ENCODE data around the gene STAC3.
A peak's percentile ranks its signal among the peaks of the same experiment; 100 is the strongest.
"Not testable (repeated sequence)": the region's sequence is repeated elsewhere in the genome, so short reads cannot be mapped to it uniquely, and the experiment has no call there.

STAC3 gene

DNA sequence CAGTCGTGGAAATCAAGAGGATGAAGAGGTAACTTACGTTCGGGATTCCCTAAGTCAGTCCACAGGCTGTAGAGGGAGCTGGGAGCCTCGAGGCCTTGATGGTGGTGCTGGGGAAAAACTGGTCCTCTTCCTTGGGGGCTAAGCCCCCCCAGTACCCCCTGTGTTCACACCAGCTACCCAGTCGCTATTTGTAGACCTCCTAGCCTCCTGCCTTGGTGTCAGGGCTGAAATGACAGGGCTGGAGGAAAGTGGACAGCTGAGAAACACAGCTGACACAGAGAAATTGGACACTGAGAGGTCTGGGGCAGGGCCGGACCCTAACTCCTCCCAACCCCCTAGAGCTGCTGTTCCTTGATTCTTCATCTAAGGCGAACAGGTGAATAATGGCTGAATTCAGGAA lies at the start of gene STAC3:
Gene STAC3, minus strand, starts transcription at position 232 of the 400 bp plus-strand sequence. CDS start 1,551 bp downstream, outside the sequence.
- no peak for DNase-seq (ENCODE audit: extremely low read depth in 1 of 2, low read depth in 1 of 2)

DNA sequence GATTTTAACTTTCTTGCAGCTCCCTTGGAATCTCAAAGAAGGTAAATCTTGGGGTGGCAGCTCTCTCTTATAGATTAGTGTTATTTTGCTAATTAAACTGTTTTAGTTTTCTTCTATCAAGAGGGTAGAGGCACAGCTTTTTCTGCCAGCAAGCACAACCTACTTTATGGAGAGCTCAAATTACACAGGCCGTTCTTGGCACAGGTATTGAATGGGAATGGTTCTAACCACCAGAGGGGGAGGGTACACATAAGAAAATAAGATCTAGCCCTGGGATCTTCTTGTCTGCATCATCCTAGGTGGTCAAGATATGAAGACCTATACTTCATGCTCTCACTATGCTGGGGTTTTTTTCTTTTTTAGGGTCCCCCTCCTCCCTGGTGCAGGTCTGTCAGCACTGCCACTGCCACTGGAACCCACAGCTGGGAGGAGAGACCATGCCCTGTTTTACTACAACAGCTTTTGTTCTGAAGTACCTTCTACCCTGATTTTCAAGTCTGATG lies 48.6 kb upstream of the STAC3 start:
- no peak for DNase-seq (ENCODE audit: extremely low read depth in 1 of 2, low read depth in 1 of 2)

DNA sequence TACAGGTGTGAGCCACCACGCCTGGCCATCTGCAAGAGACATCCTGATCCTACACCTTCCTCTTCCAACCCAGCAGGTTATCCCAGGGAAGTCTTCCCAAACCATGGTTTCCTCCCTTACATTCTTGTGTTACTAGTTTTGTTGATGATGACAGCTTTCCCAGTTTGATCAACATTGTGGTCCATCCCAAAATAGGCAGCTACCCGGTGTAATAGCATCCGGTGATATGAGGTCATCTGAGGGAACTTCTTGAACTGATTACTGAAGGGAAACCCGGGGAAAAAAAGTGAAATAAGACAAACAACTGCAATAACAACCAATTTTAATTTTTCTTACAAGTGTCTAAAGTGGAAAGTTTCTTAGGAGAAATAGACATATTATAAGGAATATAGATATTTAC lies 45.3 kb upstream of the STAC3 start:
- no peak for DNase-seq (ENCODE audit: extremely low read depth in 1 of 2, low read depth in 1 of 2)

DNA sequence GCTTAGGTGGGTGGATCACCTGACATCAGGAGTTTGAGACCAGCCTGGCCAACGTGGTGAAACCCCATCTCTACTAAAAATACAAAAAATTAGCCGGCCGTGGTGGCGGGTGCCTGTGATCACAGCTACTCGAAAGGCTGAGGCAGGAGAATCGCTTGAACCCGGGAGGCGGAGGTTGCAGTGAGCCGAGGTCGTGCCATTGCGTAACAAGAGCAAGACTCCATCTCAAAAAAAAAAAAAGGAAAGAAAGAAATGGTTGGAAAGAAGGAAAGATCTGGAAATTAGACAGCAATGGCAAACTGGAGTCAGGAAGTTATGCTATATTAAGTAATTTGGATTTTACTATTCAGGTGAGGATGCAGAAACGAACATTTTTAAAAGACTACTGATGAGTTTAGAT lies 31.1 kb upstream of the STAC3 start:
- DNase-seq (ENCODE audit: extremely low read depth in 1 of 2, low read depth in 1 of 2), result not testable (repeated sequence)

DNA sequence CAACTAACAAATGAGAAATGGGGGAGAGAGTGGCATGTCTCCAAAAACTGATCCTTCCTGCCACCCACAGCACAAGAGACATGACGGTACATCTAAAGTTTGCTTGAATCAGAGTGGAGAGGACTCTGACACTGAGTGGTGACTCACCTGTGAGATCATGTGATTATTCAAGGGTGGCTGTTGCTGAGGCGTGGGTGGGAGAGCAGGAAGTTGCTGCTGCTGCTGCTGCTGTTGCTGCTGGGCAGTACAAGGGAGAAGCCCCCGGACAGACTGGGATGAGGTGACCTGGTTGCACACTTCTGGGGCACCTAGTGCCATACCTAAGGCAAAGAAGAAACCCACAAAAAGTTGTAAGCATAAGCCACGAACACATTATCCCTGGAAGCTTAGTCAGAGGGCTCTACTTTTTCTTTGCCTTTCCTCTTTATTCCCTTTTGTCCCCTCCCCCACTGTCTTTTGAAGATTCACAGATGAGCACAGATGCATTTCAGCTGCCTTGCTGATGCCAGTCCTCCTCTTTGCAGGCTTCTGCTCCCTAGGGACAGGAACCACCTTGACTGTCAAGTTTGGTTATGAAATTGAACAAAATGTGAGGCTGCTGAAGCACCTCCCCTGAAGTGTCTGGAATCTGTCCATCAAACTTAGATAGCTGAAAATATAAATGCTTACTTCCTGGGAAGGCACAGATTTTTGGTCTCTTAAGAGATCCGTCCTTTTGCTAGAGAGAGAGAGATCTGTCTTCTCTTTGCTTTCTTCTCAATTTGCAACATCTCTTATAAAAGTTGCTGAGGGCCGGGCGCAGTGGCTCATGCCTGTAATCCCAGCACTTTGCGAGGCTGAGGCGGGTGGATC lies 29.4 kb upstream of the STAC3 start:
- peak; percentile 46 to 81 for DNase-seq (ENCODE audit: extremely low read depth in 1 of 2, low read depth in 1 of 2)

DNA sequence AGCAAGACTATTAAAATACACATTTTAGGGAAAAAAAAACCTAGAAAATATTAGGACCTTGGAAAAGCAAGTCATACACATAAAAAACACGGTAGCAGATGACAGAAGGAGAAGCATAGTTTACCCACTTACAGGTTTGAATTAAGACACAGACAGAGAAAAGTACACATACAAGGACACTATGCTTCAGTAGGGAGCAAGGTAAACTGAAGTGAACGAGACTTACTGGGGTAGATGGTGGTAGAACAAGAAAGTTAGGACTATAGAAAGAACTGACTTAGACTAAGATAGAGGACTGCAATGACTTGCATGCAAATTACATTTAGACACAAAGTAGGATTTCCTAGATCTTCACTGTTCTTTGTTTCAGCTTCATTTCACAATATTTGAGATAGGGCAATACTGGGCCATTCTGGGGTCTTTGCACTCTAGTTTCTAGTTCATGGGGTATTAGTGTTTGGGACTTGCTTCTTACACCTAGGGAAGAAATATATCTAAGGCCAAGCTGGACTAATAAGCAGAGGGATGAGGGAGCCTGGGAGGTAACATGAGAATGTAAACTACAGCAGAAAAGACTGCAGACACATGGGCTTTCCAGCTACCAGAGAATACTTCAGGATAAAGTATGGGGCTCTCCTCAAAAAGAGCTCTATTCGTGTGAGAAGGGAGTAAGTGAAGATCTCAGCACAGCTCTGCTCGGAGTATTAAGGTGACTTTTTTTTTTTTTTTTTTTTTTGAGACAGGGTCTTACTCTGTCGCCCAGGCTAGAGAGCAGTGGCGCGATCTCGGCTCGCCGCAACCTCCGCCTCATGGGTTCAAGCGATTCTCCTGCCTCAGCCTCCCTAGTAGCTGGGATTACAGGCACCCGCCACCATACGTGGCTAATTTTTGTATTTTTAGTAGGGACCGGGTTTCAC lies 27.7 kb upstream of the STAC3 start:
- no peak for DNase-seq (ENCODE audit: extremely low read depth in 1 of 2, low read depth in 1 of 2)

DNA sequence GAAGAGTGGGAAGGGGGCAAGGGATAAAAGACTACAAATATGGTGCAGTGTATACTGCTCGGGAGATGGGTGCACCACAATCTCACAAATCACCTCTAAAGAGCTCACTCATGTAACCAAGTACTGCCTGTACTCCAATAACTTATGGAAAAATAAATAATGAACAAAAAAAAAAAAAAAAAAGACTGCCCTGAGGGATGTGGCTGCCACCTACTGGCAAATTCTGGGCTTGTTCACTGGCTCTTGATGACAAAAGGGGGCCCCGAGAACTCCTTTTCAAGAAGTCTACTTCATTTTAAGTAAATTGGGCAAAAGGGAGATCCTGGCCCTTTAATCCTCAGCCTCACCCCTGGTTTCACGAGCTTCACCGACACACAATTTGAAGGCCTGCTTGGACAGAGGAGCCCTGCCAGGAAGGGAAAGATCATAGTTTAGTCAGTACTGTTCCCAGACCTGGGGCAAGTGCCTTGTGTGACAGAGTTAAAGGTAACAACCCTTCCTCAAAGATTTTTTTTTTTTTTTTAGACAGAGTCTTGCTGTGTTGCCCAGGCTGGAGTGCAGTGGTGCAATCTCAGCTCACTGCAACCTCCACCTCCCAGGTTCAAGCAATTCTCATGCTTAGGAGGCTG lies 26.1 kb upstream of the STAC3 start:
- DNase-seq (ENCODE audit: extremely low read depth in 1 of 2, low read depth in 1 of 2), result peak in 1 of 2 donors; percentile 12

DNA sequence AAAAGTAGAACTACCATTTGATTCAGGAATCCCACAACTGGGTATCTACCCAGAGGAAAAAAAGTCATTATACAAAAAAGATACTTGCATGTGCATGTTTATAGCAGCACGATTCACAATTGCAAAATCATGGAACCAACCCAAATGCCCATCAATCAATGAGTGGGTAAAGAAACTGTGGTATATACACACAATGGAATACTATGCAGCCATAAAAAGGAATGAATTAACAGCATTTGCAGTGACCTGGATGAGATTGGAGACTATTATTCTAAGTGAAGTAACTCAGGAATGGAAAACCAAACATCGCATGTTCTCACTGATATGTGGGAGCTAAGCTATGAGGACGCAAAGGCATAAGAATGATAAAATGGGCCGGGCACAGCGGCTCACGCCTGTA lies 25.2 kb upstream of the STAC3 start:
- not testable (repeated sequence) for DNase-seq (ENCODE audit: extremely low read depth in 1 of 2, low read depth in 1 of 2)

DNA sequence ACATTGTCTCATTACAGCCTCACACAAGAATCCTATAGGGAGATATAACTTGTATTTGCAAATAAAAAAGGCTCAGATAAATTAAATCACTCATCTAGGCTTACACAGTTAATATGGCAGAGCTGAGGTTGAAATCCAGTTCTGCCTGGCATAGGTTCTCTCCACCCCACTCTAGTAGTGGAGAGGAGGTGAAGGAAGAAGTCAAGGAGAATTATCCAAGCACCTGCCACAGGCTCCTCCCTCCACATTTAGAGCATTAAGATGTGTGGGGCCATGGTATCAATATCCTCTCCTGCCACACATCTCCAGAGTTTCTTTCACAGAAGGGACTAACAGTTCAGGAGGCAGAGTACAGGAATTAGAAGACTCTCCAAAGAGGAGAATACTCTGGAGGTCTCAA lies 22.5 kb upstream of the STAC3 start:
- no peak for DNase-seq (ENCODE audit: extremely low read depth in 1 of 2, low read depth in 1 of 2)

DNA sequence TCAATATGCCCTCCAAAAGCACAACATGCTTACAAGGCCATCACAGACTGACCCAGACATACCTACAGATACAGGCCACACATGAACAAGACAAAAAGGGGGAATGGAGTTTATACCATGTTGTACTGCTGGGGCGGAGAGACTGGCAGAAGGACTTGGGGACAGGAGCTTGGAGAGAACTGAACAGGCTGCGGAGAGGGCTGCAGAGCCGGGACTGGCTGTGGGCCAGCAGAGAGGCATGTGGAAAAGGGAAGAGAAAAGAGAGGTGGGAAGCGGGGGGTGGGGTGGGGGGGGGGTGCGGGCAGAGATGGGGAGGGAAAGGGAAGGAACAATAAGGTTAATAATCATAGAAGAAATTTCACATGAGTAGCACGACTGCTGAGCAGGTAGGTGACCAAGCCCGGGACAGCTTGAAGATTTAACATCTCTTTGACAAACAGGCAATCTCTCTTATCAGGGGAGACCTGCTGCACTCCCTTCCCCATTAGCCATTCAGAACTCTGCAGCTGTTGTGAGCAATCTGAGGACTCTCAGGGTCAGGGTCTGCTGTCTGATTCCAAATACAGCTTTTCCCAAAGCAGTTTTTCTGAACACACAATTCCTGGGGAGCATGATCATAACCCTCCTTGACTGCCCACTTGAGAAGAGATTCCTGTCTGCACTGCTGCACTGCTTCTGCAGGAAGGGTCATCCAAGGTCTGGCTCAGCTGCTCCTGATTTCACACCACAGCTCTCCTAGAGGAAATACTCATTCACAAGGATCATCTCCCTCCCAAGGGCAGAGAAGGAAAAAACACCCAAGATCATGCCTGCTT lies 21.6 kb upstream of the STAC3 start:
- no peak for DNase-seq (ENCODE audit: extremely low read depth in 1 of 2, low read depth in 1 of 2)

DNA sequence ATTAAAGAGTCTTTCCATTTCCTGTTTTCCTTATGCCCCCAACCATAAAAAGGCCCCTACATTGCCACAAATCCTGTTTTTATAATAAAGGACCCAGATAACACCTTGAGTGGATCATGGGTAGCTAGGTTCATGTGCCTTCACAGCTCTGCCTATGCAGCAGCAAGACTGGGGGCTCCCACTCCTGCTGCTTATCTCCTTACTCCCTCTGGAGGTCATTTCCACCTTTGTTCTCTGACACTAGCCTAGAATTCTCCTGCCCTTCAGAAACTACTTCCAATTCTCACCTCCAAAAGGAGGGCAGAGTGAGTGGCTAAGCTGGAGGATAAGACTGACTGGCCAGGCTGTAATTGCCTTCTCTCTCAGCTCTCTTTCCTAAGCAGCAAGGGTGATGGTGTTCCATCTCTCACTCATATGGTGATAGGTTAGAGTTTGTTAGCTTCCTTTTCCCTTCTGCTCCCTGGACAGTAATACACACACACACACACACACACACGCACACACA lies 20.0 kb upstream of the STAC3 start:
- no peak for DNase-seq (ENCODE audit: extremely low read depth in 1 of 2, low read depth in 1 of 2)

DNA sequence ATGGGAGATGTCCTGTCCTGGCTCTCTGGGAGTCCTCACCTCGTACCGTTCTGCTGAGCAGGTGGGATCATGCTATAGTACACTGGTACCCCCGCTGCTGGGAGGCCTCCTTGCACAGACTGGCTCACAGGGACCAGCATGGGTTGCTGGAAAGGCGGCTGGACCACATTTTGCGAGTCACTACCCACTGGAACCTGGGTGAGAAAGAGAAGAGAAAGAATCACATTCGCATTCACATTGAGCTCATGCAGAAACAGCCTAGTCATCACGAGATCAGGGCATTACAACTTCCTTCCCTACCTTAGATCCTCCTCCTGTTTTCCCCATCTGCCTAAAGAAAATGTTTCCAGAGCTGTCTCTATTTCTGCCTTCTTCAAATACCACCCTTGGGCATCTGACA lies 17.3 kb upstream of the STAC3 start:
- peak; percentile 19 to 42 for DNase-seq (ENCODE audit: extremely low read depth in 1 of 2, low read depth in 1 of 2)

DNA sequence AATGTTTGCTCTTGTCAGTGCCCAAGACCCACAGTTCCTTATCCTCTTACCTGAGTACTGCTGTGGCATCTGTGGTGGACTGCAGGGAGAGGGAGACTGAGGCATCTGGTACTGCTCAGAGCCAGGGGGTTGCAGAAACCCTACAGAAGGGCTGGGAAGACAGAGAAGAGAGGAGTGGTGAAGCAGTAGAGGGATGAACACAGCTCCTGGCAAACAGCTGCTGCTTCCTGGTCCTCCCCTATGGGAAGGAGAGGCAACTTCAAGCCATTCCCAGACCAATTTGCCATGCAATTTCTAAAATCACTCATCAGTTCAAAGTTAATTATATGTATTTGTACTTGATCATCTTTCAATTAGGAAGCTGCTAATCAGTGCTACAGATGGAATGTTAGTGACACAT lies 15.7 kb upstream of the STAC3 start:
- no peak for DNase-seq (ENCODE audit: extremely low read depth in 1 of 2, low read depth in 1 of 2)

DNA sequence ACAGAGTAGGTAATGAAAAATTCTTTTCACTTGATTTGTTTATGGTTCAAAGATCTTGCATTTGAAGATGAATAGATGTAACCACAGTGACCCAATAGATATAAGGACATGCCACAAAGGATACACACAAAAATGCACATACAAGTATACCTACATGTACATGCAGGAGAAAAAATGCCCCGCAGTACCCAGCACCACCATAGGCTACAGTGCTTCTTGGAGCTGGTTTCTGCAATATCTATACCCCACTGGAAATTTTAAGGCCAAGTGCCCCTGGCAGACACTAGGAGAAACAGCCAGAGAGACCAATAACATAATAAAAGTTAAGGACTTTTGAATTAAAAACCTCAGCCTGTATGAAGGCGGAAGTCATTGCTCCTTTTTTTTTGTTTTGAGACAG lies 12.1 kb upstream of the STAC3 start:
- no peak for DNase-seq (ENCODE audit: extremely low read depth in 1 of 2, low read depth in 1 of 2)

DNA sequence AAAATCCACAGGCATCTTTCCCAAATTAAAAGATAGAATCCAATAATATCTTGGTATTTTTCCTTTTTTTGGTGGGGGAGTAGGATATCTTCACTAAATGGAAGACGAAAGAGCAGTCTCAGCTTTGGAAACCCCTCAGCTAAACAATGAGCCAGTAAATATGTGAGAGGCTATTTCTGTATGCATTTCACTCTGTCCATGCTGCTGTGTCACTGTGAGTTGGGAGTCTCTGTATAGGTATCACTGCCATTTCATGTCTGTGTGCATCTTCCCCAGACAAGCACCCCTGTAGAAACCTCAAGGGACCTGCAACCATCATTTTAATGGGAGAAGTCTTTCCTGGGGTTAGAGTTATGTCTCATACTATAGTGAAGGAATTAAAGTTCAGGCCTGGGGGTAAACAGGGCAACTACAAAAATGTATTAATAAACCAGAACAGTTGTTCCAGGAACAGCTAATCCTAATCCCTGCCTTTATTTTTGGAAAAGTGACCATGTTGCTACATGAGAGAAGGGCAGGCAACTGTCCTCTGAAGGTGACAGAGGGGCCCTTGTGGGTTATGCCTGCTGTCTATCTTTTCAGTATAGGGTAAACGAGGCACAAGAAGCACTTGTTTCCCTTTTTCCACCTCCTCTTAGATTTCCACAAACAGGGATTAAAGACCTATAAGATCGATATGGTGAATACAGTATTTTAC lies 11.3 kb upstream of the STAC3 start:
- DNase-seq (ENCODE audit: extremely low read depth in 1 of 2, low read depth in 1 of 2), result no peak

DNA sequence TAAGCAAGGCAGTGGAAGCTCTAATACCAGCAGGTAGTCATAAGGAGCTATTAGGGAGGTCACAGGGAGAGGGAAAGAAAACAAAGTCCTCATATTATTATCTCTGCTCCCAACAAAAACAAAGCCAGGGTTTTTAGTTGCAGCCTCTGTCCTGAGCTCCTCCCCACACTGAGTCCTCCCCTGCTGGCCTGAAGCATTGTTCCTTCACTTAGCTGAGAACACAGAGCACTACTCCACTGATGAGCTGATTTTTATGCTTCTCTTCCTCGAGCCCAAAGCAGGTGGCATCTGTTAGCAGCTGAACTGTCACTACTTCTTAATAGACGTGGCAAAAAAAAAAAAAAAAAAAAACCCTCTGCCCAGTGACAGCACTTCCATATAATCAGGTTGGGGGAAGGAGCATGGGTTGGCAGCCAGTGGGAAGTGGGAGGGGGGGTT lies 10.5 kb upstream of the STAC3 start:
- DNase-seq (ENCODE audit: extremely low read depth in 1 of 2, low read depth in 1 of 2), result no peak

DNA sequence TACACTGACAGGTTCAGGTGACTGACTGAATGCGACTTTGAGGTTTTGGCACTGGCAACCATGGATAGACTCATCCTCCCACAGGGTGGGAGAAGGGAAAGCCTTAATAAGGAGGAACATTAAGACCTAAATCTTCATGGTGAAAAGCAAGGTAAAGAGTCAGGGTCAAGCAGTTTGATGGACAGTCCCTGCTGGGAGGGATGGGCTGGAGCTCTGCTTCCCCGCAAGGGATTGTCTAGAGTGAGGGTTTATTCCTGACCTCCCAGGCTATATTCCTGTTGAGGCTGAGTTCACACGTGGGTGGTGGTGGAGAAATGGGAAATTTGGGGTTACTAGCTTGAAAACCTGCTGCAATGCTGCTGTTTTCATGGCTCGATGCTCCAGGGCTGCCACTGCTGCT lies 9.4 kb upstream of the STAC3 start:
- no peak for DNase-seq (ENCODE audit: extremely low read depth in 1 of 2, low read depth in 1 of 2)

DNA sequence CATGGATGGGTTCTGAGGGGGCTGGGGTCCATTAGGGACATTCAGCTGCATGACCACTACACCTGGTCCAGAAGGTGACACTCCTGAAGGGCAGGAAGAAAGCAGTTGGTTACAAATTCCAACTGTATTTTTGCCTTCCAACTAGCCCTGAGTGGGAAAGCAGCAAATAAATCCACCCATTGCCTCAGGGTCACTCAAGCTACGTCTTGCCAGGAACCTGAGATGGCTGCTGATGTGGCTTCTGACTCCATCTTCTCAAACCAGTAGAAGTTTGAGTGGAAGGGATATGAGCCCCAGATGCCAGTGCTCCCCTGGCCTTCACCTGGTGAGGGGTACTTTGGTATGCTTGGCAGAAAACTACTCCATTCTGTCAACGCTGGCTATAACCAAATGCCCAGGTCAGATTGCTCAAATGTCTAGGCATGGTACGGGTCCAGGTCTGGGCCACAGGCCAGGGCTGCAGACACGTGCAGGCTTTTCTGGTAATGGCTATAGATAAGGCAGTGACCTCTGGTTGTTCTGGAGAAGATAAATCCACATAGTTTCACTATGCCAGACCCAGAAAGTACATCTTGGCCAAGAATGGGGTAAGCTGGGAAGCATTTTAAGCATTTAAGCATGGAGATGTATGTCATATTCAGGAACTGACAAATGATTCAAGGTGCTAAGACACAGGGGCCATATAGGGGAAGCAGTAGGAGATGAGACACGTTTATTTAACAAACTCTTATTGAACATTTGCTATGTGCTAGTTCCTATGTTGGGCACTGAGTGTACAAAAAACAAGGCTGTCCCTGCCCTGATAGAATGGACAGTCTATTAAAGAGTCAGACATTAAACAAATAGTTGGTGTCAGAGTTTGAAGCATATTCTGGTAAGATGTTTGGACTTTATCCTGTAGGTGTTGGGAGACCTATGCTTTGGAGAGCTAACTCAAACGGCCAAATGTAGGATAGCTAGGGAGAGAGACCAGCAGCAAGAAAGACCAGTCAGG lies 8.3 kb upstream of the STAC3 start:
- DNase-seq (ENCODE audit: extremely low read depth in 1 of 2, low read depth in 1 of 2), result no peak
